Hematopoietic multipotent progenitor cell treated with erythropoietin and hydrocortisone succinate and interleukin-3 and kit ligand, for 8 days (in vitro differentiated cells): ENCODE data around the gene AP1S3.
"Not testable (repeated sequence)": the region's sequence is repeated elsewhere in the genome, so short reads cannot be mapped to it uniquely, and the experiment has no call there.

Experiments
- DNase-seq: peaks from one replicate; pipeline ENCODE4 v3.0.0-alpha.2; 2015

Gene AP1S3

GRCh38 chr2:223797811-223798721 is 39.3 kb downstream of the AP1S3 start:
- DNase-seq, result no peak

DNA sequence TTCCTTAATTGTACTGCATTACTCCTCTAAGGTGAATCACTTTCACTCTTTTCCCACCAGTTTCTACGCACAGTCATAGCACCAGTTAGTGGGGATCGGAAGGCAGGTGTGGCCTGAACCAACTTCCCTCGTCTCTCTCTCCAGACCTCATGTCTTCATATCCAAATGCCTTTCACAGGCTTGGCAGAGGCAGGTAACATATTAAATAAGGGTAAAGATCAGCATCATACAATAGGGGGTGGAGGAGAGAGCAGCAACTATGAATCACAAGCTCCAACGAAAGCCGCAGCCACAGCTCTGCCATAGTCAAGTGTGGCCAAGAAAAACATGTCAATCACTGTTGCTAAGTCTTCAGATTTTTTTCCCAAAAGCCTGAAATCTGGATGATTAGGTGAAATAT is 40.3 kb downstream of the AP1S3 start:
- DNase-seq, result no peak

GRCh38 chr2:223789423-223789822 is 48.0 kb downstream of the AP1S3 start:
- no peak for DNase-seq

GRCh38 chr2:223788826-223789225 is 48.6 kb downstream of the AP1S3 start:
- DNase-seq, result no peak

DNA sequence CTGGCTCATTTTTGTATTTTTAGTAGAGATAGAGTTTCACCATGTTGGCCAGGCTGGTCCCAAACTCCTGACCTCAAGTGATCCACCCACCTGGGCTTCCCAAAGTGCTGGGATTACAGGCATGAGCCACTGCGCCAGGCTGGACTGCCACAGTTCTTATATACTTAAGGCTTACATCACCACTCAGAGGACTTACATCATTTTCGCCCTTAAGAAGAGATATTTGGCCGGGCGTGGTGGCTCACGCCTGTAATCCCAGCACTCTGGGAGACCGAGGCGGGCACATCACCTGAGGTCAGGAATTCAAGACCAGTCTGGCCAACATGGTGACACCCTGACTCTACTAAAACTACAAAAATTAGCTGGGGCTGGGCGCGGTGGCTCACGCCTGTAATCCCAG is 49.3 kb downstream of the AP1S3 start:
- not testable (repeated sequence) for DNase-seq

GRCh38 chr2:223787358-223787757 is 50.0 kb downstream of the AP1S3 start:
- DNase-seq, result no peak

DNA sequence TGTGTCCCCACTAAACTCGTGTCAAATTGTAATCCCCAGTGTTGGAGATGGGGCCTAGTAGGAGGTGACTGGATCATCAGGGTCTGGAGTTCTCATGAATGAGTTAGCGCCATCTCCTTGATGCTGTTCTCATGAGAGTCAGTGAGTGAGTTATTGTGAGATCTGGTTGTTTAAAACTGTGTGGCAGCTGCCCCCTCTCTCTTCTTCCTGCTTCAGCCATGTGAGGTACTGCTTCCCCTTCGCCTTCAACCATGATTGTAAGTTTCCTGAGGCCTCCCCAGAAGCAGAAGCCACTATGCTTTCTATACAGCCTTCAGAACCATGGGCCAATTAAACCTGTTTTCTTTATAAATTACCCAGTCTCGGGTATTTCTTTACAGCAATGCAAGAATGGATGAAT is 50.4 kb downstream of the AP1S3 start:
- no peak for DNase-seq

GRCh38 chr2:223786236-223786635 is 51.1 kb downstream of the AP1S3 start:
- DNase-seq, result no peak

GRCh38 chr2:223784221-223784772 is 53.1 kb downstream of the AP1S3 start:
- no peak for DNase-seq

- DNase-seq, result no peak
Observed at GRCh38 chr2:223782629-223783028, 54.8 kb downstream of the AP1S3 start.

DNA sequence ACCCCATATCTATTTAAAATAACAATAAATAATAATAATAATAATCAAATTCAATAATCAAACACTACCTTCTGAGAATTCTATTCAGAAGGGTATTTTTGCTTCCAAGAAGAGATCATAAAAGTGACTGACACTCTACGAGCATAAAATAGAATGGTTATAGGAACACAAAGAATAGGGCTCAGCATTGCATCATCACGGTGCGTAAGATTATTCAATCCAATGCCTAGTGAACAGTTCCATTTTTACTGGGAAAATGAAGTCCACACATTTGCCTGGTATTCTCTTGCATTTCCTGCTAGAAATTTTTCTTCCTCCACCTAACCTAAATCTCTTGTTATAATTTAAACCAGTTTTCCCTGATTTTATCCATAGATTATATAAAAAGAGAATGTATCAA is 55.8 kb downstream of the AP1S3 start:
- DNase-seq, result no peak

DNA sequence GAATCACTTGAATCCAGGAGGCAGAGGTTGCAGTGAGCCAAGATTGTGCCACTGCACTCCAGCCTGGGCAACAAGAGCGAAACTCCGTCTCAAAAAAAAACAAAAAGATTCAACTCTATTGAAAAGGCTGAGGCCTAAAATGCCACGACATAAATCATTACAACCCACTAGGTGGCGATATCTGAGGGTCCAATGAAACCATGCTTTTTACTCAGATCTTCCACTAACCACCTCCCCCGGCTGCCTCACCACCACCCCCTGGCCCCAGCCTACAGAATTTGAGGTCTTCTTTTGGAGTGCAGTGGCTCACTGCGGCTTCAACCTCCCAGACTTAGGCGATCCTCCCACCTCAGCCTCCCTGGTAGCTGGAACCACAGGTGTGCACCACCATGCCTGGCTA is 57.5 kb downstream of the AP1S3 start:
- peak; percentile 71 for DNase-seq

GRCh38 chr2:223774193-223774592 is 63.2 kb downstream of the AP1S3 start:
- no peak for DNase-seq

GRCh38 chr2:223772363-223772762 is 65.0 kb downstream of the AP1S3 start:
- no peak for DNase-seq

GRCh38 chr2:223771475-223771874 is 65.9 kb downstream of the AP1S3 start:
- DNase-seq, result no peak

DNA sequence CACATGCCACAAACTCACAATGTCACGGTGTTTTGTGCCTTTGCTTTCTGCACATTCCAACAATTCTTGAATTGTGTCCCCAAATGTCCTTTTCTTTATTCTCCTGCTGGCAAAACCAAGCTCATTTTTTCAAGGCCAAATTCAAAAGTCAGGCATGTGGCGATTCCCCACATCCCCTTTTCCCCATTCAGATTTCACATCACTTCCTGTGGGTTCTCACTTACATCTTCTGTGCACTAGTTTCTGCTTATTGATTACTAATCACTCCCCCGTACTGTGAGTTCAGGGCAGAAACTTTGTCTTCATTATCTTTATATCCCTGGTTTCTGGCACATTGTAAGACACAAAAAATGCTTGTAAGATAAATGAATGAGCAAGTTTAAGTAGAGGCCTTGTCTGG is 69.2 kb downstream of the AP1S3 start:
- no peak for DNase-seq

DNA sequence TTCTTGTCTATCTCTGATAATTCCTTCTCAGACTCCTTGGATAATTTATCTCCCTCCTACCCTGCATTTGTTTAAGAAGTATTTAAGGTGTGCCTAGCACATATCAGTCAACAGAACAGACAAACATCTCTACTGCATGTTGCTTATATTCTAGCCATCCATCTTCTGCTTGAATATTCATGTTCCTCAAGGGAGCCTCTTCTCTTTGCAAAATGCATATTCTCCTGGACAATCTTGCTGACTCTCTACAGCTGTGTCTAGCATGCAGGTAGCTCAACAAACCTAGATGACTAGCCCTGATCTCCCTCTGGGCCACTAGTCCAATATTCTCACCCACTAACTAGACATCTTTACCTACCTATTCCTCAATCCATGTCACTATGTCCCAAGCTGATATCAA is 70.0 kb downstream of the AP1S3 start:
- DNase-seq, result no peak

- no peak for DNase-seq
Observed at GRCh38 chr2:223765221-223765785, 72.1 kb downstream of the AP1S3 start.

GRCh38 chr2:223764796-223765195 is 72.6 kb downstream of the AP1S3 start:
- no peak for DNase-seq

DNA sequence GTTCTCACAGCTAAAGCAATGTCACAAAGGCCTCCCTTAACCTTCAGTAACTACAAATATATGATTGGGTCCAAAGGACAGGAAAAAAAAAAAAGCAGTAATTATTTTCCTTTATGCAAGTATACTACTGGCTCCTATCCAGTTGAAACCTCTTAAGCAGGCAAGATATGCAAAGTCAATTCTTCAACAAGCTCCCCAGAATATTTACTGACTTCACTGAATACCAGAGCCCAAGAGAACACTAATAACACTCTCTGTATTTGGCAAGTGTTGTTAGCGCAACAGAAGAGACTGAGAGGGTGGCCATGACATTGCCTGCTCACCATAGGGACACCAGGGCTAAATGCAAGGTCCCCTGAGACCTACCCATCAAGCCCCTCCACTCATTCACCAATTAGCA is 74.5 kb downstream of the AP1S3 start:
- no peak for DNase-seq

DNA sequence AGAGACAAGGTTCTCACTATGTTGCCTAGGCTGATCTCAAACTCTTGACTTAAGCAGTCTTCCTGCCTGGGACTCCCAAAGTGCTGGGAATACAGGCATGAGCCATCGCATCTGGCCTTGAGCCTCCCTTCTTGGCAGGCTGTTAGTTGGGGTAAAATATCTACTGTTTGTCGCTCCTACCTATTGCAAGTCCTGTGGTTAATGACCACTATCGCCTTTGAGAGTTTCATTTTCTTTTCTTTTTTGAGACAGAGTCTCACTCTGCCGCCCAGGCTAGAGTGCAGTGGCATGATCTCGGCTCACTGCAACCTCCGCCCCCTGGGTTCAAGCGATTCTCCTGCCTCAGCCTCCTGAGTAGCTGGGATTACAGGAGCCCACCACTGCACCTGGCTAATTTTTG is 75.6 kb downstream of the AP1S3 start:
- not testable (repeated sequence) for DNase-seq

DNA sequence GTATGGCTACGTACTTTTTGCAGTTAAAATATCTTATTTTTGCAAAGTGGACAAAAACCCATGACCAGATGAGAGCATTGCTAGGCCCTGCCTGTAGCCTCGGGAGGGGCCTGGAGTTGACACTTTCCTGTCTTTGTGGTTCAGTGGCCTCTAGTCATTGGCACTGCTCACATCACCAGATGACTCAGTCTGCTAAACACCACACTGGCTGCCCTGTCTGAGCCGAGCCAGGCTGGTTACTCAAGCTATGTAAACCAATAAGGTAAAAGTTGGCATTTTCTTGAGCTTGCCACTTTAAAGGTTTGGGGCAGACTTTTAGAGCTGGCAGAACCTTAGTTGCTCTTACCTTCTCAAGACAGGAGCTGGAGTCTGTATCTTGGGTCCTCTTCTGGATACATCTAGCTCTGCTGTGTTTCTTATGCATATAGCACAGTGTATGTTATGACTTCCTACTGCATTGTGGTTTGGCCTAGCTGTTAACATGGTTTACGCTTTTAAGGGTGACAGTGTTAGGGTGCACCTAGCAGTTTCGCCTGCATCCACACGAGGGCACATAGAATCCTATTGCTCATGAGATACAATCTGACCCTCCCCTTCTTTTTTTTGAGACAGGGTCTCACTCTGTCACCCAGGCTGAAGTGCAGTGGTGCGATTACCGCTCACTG is 76.4 kb downstream of the AP1S3 start:
- peak; percentile 14 for DNase-seq

- no peak for DNase-seq
Observed at GRCh38 chr2:223759569-223760430, 77.6 kb downstream of the AP1S3 start.
